ENCODE data around the gene RFX3. TPM values are rescaled to one million over a fixed set of nuclear protein-coding genes. Genes with fewer than 3 reads are reported as not detected.

The RFX3 gene
- total RNA-seq, 2 experiments from 2014 or later: 22.9 to 24.8 TPM

DNA sequence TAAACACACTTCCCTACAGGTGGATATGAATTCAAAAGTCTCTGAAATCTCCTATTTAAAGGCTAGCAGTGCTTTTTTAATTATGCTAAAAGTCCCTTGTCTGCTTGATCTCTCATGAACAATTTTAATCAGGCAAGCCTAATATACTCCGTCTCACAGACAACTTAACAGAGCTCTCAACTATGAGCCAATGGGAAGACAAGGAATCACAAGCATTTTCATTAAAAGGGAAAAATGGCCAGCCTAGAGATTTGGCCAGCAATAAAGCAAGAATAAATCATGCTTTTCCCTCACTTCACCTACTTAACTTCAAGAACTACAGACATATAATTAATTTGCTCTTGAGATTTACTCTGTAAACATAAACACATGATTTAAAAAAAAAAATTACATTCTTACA, 78.0 kb downstream of the RFX3 start:
- CTCF ChIA-PET: no interaction called here
- intact Hi-C loops (cut with DNase I, micrococcal nuclease): no loop called here
- POLR2A ChIA-PET: no interaction called here

GRCh38 chr9:3447143-3447542, 78.7 kb downstream of the RFX3 start:
- intact Hi-C loops (cut with DNase I, micrococcal nuclease): no loop called here
- DNase-seq: no peak
- no peaks in the 10 kb centered on the region for H3K27me3 Mint-ChIP-seq

More for the DNA sequence above, 78.0 kb downstream of the RFX3 start:
- peaks cover 6% of the 10 kb centered on the region for H3K36me3 Mint-ChIP-seq (ENCODE audit: low read depth)
- no peaks in the 10 kb centered on the region for H3K27me3 ChIP-seq (ENCODE audit: control insufficient read depth in 1 of 2, insufficient read depth in 2 of 2, low read length in 2 of 2)
- H3K4me1 ChIP-seq (ENCODE audit: insufficient read depth, low read length): no peaks in the 10 kb centered on the region
- no peaks in the 10 kb centered on the region for H3K27me3 Mint-ChIP-seq
- no peak for ATAC-seq (ENCODE audit: poor library complexity)
- H3K4me3 Mint-ChIP-seq: no peak overlapping the region
- DNase-seq: no peak
- no peak overlapping the region for H3K27ac Mint-ChIP-seq
- H3K9me3 ChIP-seq (ENCODE audit: control insufficient read depth in 1 of 2, insufficient read depth in 1 of 2, low read length in 2 of 2): no peaks in the 10 kb centered on the region
- peaks cover 6% of the 10 kb centered on the region for H3K4me1 Mint-ChIP-seq (ENCODE audit: low read depth)
- no peak overlapping the region for H3K4me3 ChIP-seq (ENCODE audit: low read length)
- peaks cover 3% of the 10 kb centered on the region for H3K9me3 Mint-ChIP-seq
- no peak for TF ChIP-seq CTCF (IDR thresholded peaks at IDR 0.05)
- H3K27ac ChIP-seq (ENCODE audit: low read depth in 1 of 2, low read length in 2 of 2): no peak overlapping the region
- no peaks in the 10 kb centered on the region for H3K36me3 ChIP-seq (ENCODE audit: insufficient read depth, low read length)

DNA sequence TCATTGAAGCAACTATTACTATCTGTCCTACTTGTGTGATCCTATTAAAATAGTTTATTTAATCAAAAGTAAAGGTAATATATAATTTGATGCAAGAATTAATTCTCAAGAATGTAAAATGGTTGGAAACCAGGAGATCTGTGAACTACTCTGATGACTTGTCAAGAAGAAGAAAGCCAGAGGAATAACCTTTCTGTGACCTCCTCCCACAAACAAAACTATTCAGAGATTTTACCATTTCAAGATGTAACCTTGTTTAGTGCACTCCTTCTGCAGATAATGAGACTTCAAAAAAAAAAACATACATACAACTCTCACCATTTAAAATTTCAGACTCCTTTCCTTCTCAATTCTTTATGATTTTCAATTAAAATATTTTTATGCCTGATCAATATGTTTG, 79.5 kb downstream of the RFX3 start:
- no peak overlapping the region for H3K27ac ChIP-seq (ENCODE audit: low read depth in 1 of 2, low read length in 2 of 2)
- no peaks in the 10 kb centered on the region for H3K4me1 ChIP-seq (ENCODE audit: insufficient read depth, low read length)
- no peaks in the 10 kb centered on the region for H3K9me3 ChIP-seq (ENCODE audit: control insufficient read depth in 1 of 2, insufficient read depth in 1 of 2, low read length in 2 of 2)
- H3K9me3 Mint-ChIP-seq: peaks cover 3% of the 10 kb centered on the region
- ATAC-seq (ENCODE audit: poor library complexity): no peak
- H3K4me3 Mint-ChIP-seq: no peak overlapping the region
- no peaks in the 10 kb centered on the region for H3K27me3 Mint-ChIP-seq
- ChIA-PET POLR2A (no interaction called here), CTCF (no interaction called here)
- peaks cover 5% of the 10 kb centered on the region for H3K36me3 Mint-ChIP-seq (ENCODE audit: low read depth)
- no peak for TF ChIP-seq CTCF (IDR thresholded peaks at IDR 0.05)
- H3K4me3 ChIP-seq (ENCODE audit: low read length): no peak overlapping the region
- no peaks in the 10 kb centered on the region for H3K36me3 ChIP-seq (ENCODE audit: insufficient read depth, low read length)
- H3K4me1 Mint-ChIP-seq (ENCODE audit: low read depth): peaks cover 9% of the 10 kb centered on the region
- intact Hi-C loops (cut with DNase I, micrococcal nuclease): no loop called here
- no peak for DNase-seq
- no peak overlapping the region for H3K27ac Mint-ChIP-seq
- H3K27me3 ChIP-seq (ENCODE audit: control insufficient read depth in 1 of 2, insufficient read depth in 2 of 2, low read length in 2 of 2): no peaks in the 10 kb centered on the region

More at GRCh38 chr9:3447143-3447542, 78.7 kb downstream of the RFX3 start:
- Mint-ChIP-seq H3K4me1 (ENCODE audit: low read depth) (peaks cover 6% of the 10 kb centered on the region), H3K36me3 (ENCODE audit: low read depth) (peaks cover 6% of the 10 kb centered on the region), H3K9me3 (peaks cover 3% of the 10 kb centered on the region), H3K27ac (no peak overlapping the region), H3K4me3 (no peak overlapping the region)
- H3K36me3 ChIP-seq (ENCODE audit: insufficient read depth, low read length): no peaks in the 10 kb centered on the region
- H3K4me3 ChIP-seq (ENCODE audit: low read length): no peak overlapping the region
- no peaks in the 10 kb centered on the region for H3K9me3 ChIP-seq (ENCODE audit: control insufficient read depth in 1 of 2, insufficient read depth in 1 of 2, low read length in 2 of 2)
- no peaks in the 10 kb centered on the region for H3K27me3 ChIP-seq (ENCODE audit: control insufficient read depth in 1 of 2, insufficient read depth in 2 of 2, low read length in 2 of 2)
- no peaks in the 10 kb centered on the region for H3K4me1 ChIP-seq (ENCODE audit: insufficient read depth, low read length)
- CTCF ChIA-PET: no interaction called here
- POLR2A ChIA-PET: no interaction called here
- no peak overlapping the region for H3K27ac ChIP-seq (ENCODE audit: low read depth in 1 of 2, low read length in 2 of 2)
- TF ChIP-seq CTCF (IDR thresholded peaks at IDR 0.05): no peak
- no peak for ATAC-seq (ENCODE audit: poor library complexity)
